ENCODE results near the gene RTN4RL1. TPM values are rescaled to one million over a fixed set of nuclear protein-coding genes. Genes with fewer than 3 reads are reported as not detected.

RTN4RL1 gene
- total RNA-seq, 1 experiment from 2014 or later = 0.22 TPM

GRCh38 chr17:1958134-1958881, 66.8 kb downstream of the RTN4RL1 start:
- no peak overlapping the region for H3K56ac ChIP-seq (ENCODE audit: insufficient read length, low read depth, low read length)
- H2BK15ac ChIP-seq (ENCODE audit: low read depth, low read length) = no peak overlapping the region
- H3K79me2 ChIP-seq (ENCODE audit: insufficient read depth, low read length) = no peaks in the 10 kb centered on the region
- H3K79me1 ChIP-seq (ENCODE audit: insufficient read depth, low read depth, low read length, poor library complexity, severe bottlenecking) = no peaks in the 10 kb centered on the region
- TF ChIP-seq CTCF (conservative IDR thresholded peaks at IDR 0.05) = no peak
- no peak overlapping the region for H3K27ac ChIP-seq (ENCODE audit: insufficient read length, low read depth, low read length)
- no peak overlapping the region for H2AFZ ChIP-seq (ENCODE audit: low read length)
- H2BK120ac ChIP-seq (ENCODE audit: low read depth, low read length, poor library complexity, severe bottlenecking) = no peak overlapping the region
- no peak overlapping the region for H2AK5ac ChIP-seq (ENCODE audit: insufficient read length, low read length)
- no peak overlapping the region for H3K18ac ChIP-seq (ENCODE audit: insufficient read length, low read depth, low read length)
- no peaks in the 10 kb centered on the region for H3K9me3 ChIP-seq (ENCODE audit: control insufficient read depth, low read depth, low read length)
- H3K27me3 ChIP-seq (ENCODE audit: insufficient read depth, low read length) = no peaks in the 10 kb centered on the region; the same call in 1 of the 2 replicates
- no peak overlapping the region for H3K4me2 ChIP-seq (ENCODE audit: insufficient read depth, insufficient read length, low read length)
- Mint-ChIP-seq H3K4me3 (no peak overlapping the region), H3K27me3 (ENCODE audit: low read depth) (peaks cover 76% of the 10 kb centered on the region), H3K36me3 (ENCODE audit: insufficient read depth in 1 of 3, low read depth in 3 of 3) (no peaks in the 10 kb centered on the region), H3K4me1 (peaks cover 15 to 25% of the 10 kb centered on the region in 2 experiments), H3K27ac (no peak overlapping the region), H3K9me3 (no peaks in the 10 kb centered on the region; a peak in 2 of 5 replicates)
- H3K14ac ChIP-seq (ENCODE audit: insufficient read depth, low read length) = no peak overlapping the region
- no peaks in the 10 kb centered on the region for H3K23me2 ChIP-seq (ENCODE audit: insufficient read length, low read depth, low read length, poor library complexity, severe bottlenecking)
- WGBS (ENCODE audit: extremely low coverage, insufficient read length, low lambda C conversion rate) = no CpG with 5 or more reads among the region's 21 CpGs
- H3K9ac ChIP-seq (ENCODE audit: extremely low read depth, insufficient read length, low read length) = no peak overlapping the region
- no peak overlapping the region for H2BK12ac ChIP-seq (ENCODE audit: insufficient read length, low read depth, low read length)
- H4K8ac ChIP-seq (replicated peaks; ENCODE audit: insufficient read length, low read depth, low read length) = no peak overlapping the region
- DNase-seq = no peak
- no peak overlapping the region for H2BK5ac ChIP-seq (ENCODE audit: insufficient read length, low read length)
- H2BK20ac ChIP-seq (ENCODE audit: low read depth, low read length, poor library complexity, severe bottlenecking) = no peak overlapping the region
- no peaks in the 10 kb centered on the region for H3K4me1 ChIP-seq (ENCODE audit: insufficient read depth, low read length)
- no peak overlapping the region for H3K23ac ChIP-seq (ENCODE audit: insufficient read length, low read depth, low read length)
- no peak overlapping the region for H3T11ph ChIP-seq (ENCODE audit: low read length)
- no peak overlapping the region for H3K4ac ChIP-seq (ENCODE audit: low read depth, low read length)
- H4K5ac ChIP-seq (ENCODE audit: insufficient read length, low read depth, low read length) = no peak overlapping the region
- no peaks in the 10 kb centered on the region for H4K20me1 ChIP-seq (ENCODE audit: control insufficient read depth, insufficient read depth, insufficient read length)
- H4K91ac ChIP-seq (ENCODE audit: insufficient read length, low read depth, low read length) = no peak overlapping the region

All from H9 (cell line).